Muscle layer of duodenum (tissue), 2 donors: ENCODE results near the gene MAGEH1.
"Not testable (repeated sequence)": the region's sequence is repeated elsewhere in the genome, so short reads cannot be mapped to it uniquely, and the experiment has no call there.

Experiments used
- H3K27ac ChIP-seq: one replicate; pipeline ENCODE4 v1.7.0; 2013; ENCODE audit warnings: mild to moderate bottlenecking, low read length
- H3K27me3 ChIP-seq: one replicate; pipeline ENCODE4 v1.7.0; 2013; ENCODE audit warnings: low read depth, mild to moderate bottlenecking, control low read depth, low read length
- H3K36me3 ChIP-seq, 2 donors: one replicate each; pipeline ENCODE4 v1.7.0; 2013; ENCODE audit warnings: low read length in 2 of 2, control low read depth in 1 of 2, mild to moderate bottlenecking in 1 of 2; ENCODE audit not compliant: insufficient read depth in 2 of 2, control insufficient read depth in 1 of 2
- H3K4me1 ChIP-seq, 2 donors: one replicate each; pipeline ENCODE4 v1.7.0; 2013; ENCODE audit warnings: low read length in 2 of 2, mild to moderate bottlenecking in 2 of 2, control low read depth in 1 of 2, moderate library complexity in 1 of 2; ENCODE audit not compliant: insufficient read depth in 2 of 2, control insufficient read depth in 1 of 2
- H3K4me3 ChIP-seq, 2 donors: one replicate each; pipeline ENCODE4 v1.7.0; 2013; ENCODE audit warnings: low read length in 2 of 2, low read depth in 1 of 2, mild to moderate bottlenecking in 1 of 2
- H3K9me3 ChIP-seq, 2 donors: one replicate each; pipeline ENCODE4 v1.7.0; 2013; ENCODE audit warnings: low read length in 2 of 2, control low read depth in 1 of 2, mild to moderate bottlenecking in 1 of 2; ENCODE audit not compliant: control insufficient read depth in 1 of 2
- donor health status: healthy.

MAGEH1 gene, protein sequence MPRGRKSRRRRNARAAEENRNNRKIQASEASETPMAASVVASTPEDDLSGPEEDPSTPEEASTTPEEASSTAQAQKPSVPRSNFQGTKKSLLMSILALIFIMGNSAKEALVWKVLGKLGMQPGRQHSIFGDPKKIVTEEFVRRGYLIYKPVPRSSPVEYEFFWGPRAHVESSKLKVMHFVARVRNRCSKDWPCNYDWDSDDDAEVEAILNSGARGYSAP

DNA sequence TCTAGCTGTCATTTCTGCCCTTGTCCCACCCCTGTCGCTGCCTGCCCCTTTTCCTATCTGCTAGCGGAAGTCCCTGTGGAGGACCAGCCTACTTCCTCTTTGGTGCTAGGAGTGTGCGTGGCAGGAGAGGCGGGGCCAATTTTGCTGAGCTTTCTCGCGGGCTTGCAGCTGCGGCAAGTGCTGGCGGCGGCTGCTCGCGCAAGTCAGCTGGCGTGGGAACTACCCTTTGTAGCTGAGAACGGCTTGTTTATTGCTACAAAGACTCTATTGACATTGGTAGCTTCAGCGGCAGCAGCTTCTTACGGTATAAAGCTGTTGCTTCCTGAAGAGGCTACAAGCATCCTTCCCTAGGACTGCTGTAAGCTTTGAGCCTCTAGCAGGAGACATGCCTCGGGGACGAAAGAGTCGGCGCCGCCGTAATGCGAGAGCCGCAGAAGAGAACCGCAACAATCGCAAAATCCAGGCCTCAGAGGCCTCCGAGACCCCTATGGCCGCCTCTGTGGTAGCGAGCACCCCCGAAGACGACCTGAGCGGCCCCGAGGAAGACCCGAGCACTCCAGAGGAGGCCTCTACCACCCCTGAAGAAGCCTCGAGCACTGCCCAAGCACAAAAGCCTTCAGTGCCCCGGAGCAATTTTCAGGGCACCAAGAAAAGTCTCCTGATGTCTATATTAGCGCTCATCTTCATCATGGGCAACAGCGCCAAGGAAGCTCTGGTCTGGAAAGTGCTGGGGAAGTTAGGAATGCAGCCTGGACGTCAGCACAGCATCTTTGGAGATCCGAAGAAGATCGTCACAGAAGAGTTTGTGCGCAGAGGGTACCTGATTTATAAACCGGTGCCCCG, at the start of gene MAGEH1:
Gene MAGEH1 (plus strand): TSS at position 138 of the 843 bp plus-strand sequence. CDS start 248 bp downstream, at position 386.
- Histone ChIP-seq H3K4me3 (peak within 1 kb of the TSS; percentile 77 to 78), H3K36me3 (no peaks in the 10 kb centered on the region), H3K9me3 (no peaks in the 10 kb centered on the region), H3K4me1 (peaks cover 0 to 4% of the 10 kb centered on the region in 2 donors), H3K27ac (peak within 1 kb of the TSS; percentile 69), H3K27me3 (no peaks in the 10 kb centered on the region)

DNA sequence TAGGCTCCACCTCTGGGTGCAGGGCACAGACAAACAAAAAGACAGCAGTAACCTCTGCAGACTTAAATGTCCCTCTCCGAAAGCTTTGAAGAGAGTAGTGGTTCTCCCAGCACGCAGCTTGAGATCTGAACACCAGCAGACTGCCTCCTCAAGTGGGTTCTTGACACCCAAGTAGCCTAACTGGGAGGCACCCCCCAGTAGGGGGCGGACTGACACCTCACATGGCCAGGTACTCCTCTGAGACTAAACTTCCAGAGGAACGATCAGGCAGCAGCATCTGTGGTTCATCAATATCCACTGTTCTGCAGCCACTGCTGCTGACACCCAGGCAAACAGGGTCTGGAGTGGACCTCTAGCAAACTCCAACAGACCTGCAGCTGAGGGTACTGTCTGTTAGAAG, 24.8 kb upstream of the MAGEH1 start:
- not testable (repeated sequence) for H3K9me3 ChIP-seq, H3K4me1 ChIP-seq, H3K4me3 ChIP-seq, H3K36me3 ChIP-seq, H3K27ac ChIP-seq, H3K27me3 ChIP-seq

DNA sequence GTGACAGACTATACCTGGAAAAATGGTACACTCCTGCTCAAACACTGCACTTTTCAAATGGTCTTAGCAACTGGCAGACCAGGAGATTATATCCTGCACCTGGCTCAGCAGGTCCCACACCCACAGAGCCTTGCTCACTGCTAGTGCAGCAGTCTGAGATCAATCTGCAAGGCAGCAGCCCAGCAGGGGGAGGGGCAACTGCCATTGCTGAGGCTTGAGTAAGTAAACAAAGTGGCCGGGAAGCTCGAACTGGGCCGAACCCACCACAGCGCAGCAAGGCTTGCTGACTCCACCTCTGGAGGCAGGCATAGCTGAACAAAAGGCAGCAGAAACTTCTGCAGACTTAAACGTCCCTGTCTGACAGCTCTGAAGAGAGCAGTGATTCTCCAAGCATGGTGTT, 8.5 kb upstream of the MAGEH1 start:
- not testable (repeated sequence) for H3K36me3 ChIP-seq, H3K4me3 ChIP-seq, H3K27ac ChIP-seq, H3K4me1 ChIP-seq, H3K9me3 ChIP-seq, H3K27me3 ChIP-seq

DNA sequence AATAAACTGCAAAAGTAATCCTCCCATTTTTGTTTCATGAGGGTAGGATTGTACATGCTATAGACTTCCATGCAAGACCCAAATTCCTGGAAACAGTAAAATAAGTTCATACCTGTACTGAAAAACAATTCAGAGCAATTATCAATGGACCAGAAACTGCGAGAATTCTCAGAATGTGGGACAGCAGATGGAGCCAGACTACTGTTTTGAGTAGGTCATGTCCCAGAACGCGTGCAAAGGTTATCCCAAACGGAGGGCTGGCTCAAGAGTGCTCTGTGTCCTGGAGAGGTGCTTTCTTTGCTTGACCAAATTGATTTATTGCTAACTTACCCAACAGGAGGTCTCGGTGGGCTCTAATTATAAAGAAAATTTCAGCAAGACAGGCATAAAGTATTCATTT, 1.7 kb upstream of the MAGEH1 start:
- Histone ChIP-seq H3K9me3 (no peaks in the 10 kb centered on the region), H3K4me1 (peaks cover 0 to 4% of the 10 kb centered on the region in 2 donors), H3K4me3 (no peak overlapping the region), H3K27me3 (no peaks in the 10 kb centered on the region), H3K36me3 (no peaks in the 10 kb centered on the region), H3K27ac (no peak overlapping the region)

DNA sequence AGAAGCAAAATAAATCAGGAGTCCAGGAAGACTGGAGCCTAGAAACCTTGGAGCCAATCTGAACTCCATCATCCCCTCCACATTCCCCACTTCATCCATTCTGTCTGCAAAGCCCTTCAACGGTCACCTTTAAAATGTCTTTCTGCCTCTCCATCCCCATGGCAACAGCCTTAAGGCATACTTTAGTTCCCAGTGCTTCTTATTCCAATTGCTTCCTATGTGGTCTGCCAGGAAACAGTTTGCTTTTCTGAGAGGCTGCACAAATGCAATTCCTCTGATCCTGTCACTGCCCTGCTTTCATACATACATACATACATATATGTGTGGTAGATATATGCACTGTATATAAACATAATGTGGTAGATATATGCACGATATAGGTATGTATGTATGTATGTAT, 786 bp upstream of the MAGEH1 start:
- Histone ChIP-seq H3K4me1 (peaks cover 0 to 4% of the 10 kb centered on the region in 2 donors), H3K4me3 (peak overlapping the region; percentile 77 to 78), H3K27ac (no peak overlapping the region), H3K36me3 (no peaks in the 10 kb centered on the region), H3K9me3 (no peaks in the 10 kb centered on the region), H3K27me3 (no peaks in the 10 kb centered on the region)

DNA sequence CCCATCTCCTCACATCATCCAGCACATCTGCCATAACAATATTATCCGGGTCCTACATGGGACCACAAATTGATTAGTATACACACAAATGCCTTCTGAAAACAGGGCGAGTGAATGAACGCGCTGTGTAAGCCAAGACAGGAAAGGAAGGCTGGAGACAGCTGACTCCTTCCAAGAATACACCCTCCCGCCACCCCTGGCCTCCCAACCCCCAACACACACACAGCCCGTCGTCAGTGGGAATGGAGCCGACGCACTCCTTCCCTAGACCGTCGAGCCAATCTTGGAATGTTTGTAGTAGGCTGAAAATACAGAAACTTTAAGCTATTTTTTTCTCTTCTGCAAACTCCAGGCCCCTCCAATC, 319 bp upstream of the MAGEH1 start:
- Histone ChIP-seq H3K9me3 (no peaks in the 10 kb centered on the region), H3K4me3 (peak overlapping the region; percentile 77 to 78), H3K36me3 (no peaks in the 10 kb centered on the region), H3K4me1 (peaks cover 0 to 4% of the 10 kb centered on the region in 2 donors), H3K27me3 (no peaks in the 10 kb centered on the region), H3K27ac (no peak overlapping the region)

DNA sequence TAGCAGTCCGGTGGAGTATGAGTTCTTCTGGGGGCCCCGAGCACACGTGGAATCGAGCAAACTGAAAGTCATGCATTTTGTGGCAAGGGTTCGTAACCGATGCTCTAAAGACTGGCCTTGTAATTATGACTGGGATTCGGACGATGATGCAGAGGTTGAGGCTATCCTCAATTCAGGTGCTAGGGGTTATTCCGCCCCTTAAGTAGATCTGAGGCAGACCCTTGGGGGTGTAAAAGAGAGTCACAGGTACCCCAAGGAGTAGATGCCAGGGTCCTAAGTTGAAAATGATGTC, 852 bp downstream of the MAGEH1 start:
- Histone ChIP-seq H3K27ac (peak overlapping the region; percentile 69), H3K36me3 (no peaks in the 10 kb centered on the region), H3K4me1 (peaks cover 0 to 4% of the 10 kb centered on the region in 2 donors), H3K9me3 (no peaks in the 10 kb centered on the region), H3K27me3 (no peaks in the 10 kb centered on the region), H3K4me3 (peak overlapping the region; percentile 77 to 78)

DNA sequence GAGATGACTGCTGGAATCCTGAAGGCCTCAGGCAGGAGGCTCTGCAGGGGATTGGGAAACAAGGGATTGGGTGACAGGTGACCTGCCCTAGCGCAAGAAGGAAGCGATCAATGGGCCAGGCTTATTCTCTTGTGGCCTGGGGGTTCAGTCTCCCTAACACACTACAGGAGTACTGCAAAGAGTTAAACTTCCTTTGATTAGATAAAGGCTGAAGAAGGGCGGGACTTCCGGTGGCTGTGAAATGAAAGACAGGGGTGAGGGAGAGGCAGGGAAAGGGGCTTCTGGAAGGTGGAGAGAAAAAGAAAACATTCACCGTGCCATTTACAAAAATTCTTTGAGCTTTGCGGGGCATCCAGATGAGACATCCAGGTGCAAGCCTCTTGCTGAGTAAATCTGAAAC, 3.8 kb downstream of the MAGEH1 start:
- not testable (repeated sequence) for H3K9me3 ChIP-seq, H3K27me3 ChIP-seq, H3K36me3 ChIP-seq, H3K4me1 ChIP-seq, H3K27ac ChIP-seq, H3K4me3 ChIP-seq

DNA sequence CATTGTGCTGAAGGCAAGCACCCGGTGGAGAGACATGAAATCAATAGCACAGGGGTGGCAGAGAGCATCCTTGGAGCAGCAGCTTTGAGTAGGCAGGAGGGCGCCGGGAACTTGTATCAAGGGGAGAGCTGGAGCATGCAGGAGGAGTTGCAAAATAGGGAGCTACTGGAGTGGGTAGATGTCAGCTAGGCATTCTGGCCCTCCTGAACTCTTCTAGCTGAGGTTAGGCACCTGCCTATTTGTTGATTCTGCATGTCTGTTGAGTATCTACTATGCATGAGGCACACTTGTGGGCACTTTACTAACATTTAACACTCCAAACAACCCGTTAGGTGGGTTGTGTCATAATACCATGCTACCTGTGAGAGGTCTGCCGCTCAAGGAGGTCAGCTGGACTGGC, 7.5 kb downstream of the MAGEH1 start:
- H3K27ac ChIP-seq, H3K9me3 ChIP-seq, H3K36me3 ChIP-seq, H3K4me1 ChIP-seq, H3K4me3 ChIP-seq, H3K27me3 ChIP-seq: not testable (repeated sequence)

DNA sequence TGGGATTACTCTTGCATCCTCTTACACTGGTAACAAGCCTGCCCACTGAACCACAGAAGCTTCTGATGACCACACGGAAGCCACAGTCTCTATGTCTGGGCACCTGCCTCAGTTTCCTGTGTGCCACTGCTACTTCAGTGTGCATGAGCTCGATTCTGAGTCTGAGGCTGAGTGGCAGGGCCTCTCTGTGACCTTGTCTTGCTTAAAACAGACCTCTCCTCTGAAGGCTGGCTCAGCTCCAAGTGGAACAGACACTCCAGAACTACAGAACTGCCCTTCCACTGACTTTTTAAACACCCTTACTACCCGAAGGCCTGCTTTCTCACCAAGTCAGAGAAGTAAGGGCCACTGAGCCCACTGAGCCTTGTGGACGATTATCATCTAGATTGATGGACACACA, 8.0 kb downstream of the MAGEH1 start:
- not testable (repeated sequence) for H3K27ac ChIP-seq, H3K27me3 ChIP-seq, H3K4me1 ChIP-seq, H3K4me3 ChIP-seq, H3K9me3 ChIP-seq, H3K36me3 ChIP-seq

DNA sequence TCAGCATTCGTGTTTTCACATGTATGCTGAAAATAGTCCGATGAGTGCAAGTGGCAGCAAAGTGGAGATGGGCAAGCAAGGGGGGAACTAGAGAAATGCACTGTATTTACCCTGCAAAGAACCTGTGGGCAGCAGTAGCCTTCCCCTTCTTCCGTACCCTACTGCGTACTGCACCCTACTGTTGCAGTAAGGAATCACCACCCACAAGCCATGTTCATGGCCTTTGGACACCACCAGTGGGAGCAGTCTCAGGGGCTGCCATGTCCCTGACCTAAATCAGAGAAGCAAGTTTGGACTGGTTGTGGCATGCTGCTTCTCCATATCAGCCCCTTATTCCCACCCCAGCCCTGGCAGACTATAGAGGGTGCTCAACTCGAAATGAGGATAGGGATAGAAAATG, 12.1 kb downstream of the MAGEH1 start:
- not testable (repeated sequence) for H3K27me3 ChIP-seq, H3K36me3 ChIP-seq, H3K4me3 ChIP-seq, H3K9me3 ChIP-seq, H3K4me1 ChIP-seq, H3K27ac ChIP-seq

DNA sequence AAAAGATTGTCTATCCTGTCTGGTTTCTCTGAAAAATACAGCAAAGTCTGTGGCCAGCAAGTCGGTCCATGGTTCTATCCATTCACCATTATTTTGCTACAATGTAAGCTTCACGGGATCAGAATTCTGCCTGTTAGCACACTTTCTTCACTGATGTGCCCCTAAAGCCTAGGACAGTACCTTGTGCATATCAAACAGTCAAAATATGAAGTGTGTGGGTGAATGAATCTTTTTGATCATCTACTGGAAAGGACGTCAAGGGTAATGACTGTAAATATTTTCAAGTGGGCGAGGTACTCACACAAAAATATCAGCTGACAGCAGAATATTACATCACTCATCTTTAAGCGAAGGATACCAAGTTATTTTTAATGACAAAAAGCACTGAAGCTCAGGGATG, 13.2 kb downstream of the MAGEH1 start:
- not testable (repeated sequence) for H3K27me3 ChIP-seq, H3K4me3 ChIP-seq, H3K27ac ChIP-seq, H3K9me3 ChIP-seq, H3K36me3 ChIP-seq, H3K4me1 ChIP-seq
